Measurements from ENCODE around the gene ZNF697. TPM values are rescaled to one million over a fixed set of nuclear protein-coding genes. Genes with fewer than 3 reads are reported as not detected.

Gene ZNF697
- total and polyA plus RNA-seq, 2 donors (not counting 1 experiment from before 2014, with no cell fraction given), result not detected

GRCh38 chr1:119659628-119660027 is 11.6 kb upstream of the ZNF697 start:
- H3K4me3 Mint-ChIP-seq, result no peak overlapping the region

DNA sequence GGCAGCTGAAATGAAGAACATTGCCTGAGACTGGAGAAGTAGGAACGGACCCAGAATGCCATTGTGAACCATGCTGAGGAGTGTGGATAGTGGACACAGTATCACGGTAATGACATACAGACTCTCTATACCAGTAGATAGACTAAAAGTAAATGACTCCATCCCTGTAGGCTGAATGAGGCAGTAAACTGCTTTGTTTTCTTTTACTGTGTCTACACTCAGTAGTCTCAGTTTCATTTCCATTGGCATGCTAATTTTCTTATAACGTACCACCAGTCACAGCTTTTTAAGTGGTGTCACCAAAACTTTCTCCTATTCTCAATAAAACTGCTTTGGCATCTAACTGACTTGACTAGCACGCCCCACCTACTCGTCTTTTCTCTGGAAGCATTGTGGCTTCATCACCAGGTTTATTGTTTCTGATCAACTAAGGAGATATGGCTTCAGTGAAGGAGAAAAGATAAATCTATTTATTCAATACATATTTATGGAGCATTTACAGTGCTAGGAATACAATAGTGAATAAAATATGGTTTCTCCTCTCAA is 8.4 kb upstream of the ZNF697 start:
- H4K20me1 ChIP-seq (ENCODE audit: control insufficient read depth, insufficient read depth, low read length, poor library complexity, severe bottlenecking), result no peaks in the 10 kb centered on the region
- TF ChIP-seq, protein P1, sequence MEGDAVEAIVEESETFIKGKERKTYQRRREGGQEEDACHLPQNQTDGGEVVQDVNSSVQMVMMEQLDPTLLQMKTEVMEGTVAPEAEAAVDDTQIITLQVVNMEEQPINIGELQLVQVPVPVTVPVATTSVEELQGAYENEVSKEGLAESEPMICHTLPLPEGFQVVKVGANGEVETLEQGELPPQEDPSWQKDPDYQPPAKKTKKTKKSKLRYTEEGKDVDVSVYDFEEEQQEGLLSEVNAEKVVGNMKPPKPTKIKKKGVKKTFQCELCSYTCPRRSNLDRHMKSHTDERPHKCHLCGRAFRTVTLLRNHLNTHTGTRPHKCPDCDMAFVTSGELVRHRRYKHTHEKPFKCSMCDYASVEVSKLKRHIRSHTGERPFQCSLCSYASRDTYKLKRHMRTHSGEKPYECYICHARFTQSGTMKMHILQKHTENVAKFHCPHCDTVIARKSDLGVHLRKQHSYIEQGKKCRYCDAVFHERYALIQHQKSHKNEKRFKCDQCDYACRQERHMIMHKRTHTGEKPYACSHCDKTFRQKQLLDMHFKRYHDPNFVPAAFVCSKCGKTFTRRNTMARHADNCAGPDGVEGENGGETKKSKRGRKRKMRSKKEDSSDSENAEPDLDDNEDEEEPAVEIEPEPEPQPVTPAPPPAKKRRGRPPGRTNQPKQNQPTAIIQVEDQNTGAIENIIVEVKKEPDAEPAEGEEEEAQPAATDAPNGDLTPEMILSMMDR (IDR thresholded peaks at IDR 0.05), result no peak
- no peak for TF ChIP-seq EZH2 (IDR thresholded peaks at IDR 0.05; ENCODE audit: borderline replicate concordance, insufficient read depth, low read depth, low read length, poor library complexity, severe bottlenecking)
- no peak overlapping the region for H3K4me2 ChIP-seq (replicated peaks; ENCODE audit: low read depth, low read length, poor library complexity, severe bottlenecking)
- H3K4me3 ChIP-seq (ENCODE audit: control extremely low read depth in 1 of 5, extremely low read depth in 1 of 5, insufficient read depth in 1 of 5, low read depth in 2 of 5, low read length in 4 of 5), result no peak overlapping the region
- no peaks in the 10 kb centered on the region for H3K36me3 ChIP-seq (replicated peaks in 1 of 2; ENCODE audit: control extremely low read depth in 1 of 2, control insufficient read depth in 1 of 2, extremely low read depth in 1 of 2, insufficient read depth in 2 of 2, low read length in 1 of 2)
- Mint-ChIP-seq H3K9me3 (ENCODE audit: insufficient read depth) (no peaks in the 10 kb centered on the region), H3K4me1 (no peaks in the 10 kb centered on the region), H3K27me3 (peaks cover 38% of the 10 kb centered on the region), H3K4me3 (no peak overlapping the region), H3K27ac (no peak overlapping the region)
- no peaks in the 10 kb centered on the region for H3K4me1 ChIP-seq (ENCODE audit: control insufficient read depth in 2 of 2, insufficient read depth in 2 of 2, low read length in 2 of 2)
- peaks cover 0 to 15% (median 7%) of the 10 kb centered on the region in 4 experiments for H3K27me3 ChIP-seq (replicated peaks in 1 of 4; ENCODE audit: control extremely low read depth in 1 of 4, control insufficient read depth in 3 of 4, insufficient read depth in 4 of 4, low read length in 3 of 4)
- no peak for DNase-seq
- no peak overlapping the region for H2AFZ ChIP-seq (ENCODE audit: insufficient read depth, low read depth, low read length, poor library complexity, severe bottlenecking)
- ATAC-seq (ENCODE audit: low read depth), result no peak
- CTCF ChIA-PET, result interaction anchor here (1.2 kb wide), 1 partner anchor 19 kb away, joined by 4 read pairs; no protein-coding TSS in a partner anchor
- intact Hi-C loops (cut with micrococcal nuclease), result no loop called here
- H3K27ac ChIP-seq (ENCODE audit: low read length in 2 of 2), result no peak overlapping the region
- no peak overlapping the region for H3K9ac ChIP-seq (ENCODE audit: low read length)
- H3K79me2 ChIP-seq (ENCODE audit: control insufficient read depth, insufficient read depth, low read length), result no peaks in the 10 kb centered on the region
- POLR2A ChIA-PET, result no interaction called here
- H3K9me3 ChIP-seq (ENCODE audit: control extremely low read depth in 1 of 3, control insufficient read depth in 2 of 3, insufficient read depth in 1 of 3, low read length in 2 of 3), result no peaks in the 10 kb centered on the region
- 60% methylated on average over 1 of the region's 5 CpGs for WGBS (ENCODE audit: insufficient coverage)

More at GRCh38 chr1:119659628-119660027, 11.6 kb upstream of the ZNF697 start:
- intact Hi-C loops (cut with micrococcal nuclease), result no loop called here
- ChIA-PET CTCF (interaction anchor here (1.2 to 1.6 kb wide), 2 partner anchors 15 to 116 kb away, joined by 3 to 7 read pairs; no protein-coding TSS in a partner anchor), POLR2A (no interaction called here)
- WGBS (ENCODE audit: insufficient coverage), result 87% methylated on average over 3 of the region's 3 CpGs
- TF ChIP-seq EZH2 (IDR thresholded peaks at IDR 0.05; ENCODE audit: borderline replicate concordance, insufficient read depth, low read depth, low read length, poor library complexity, severe bottlenecking), result no peak
- TF ChIP-seq, protein P1 (IDR thresholded peaks at IDR 0.05), result no peak
- Histone ChIP-seq H3K36me3 (replicated peaks in 1 of 2; ENCODE audit: control extremely low read depth in 1 of 2, control insufficient read depth in 1 of 2, extremely low read depth in 1 of 2, insufficient read depth in 2 of 2, low read length in 1 of 2) (no peaks in the 10 kb centered on the region), H3K4me3 (ENCODE audit: control extremely low read depth in 1 of 5, extremely low read depth in 1 of 5, insufficient read depth in 1 of 5, low read depth in 2 of 5, low read length in 4 of 5) (no peak overlapping the region), H3K9me3 (ENCODE audit: control extremely low read depth in 1 of 3, control insufficient read depth in 2 of 3, insufficient read depth in 1 of 3, low read length in 2 of 3) (no peaks in the 10 kb centered on the region), H3K79me2 (ENCODE audit: control insufficient read depth, insufficient read depth, low read length) (no peaks in the 10 kb centered on the region), H3K4me2 (replicated peaks; ENCODE audit: low read depth, low read length, poor library complexity, severe bottlenecking) (no peak overlapping the region), H3K27ac (ENCODE audit: low read length in 2 of 2) (no peak overlapping the region), H2AFZ (ENCODE audit: insufficient read depth, low read depth, low read length, poor library complexity, severe bottlenecking) (no peak overlapping the region), H4K20me1 (ENCODE audit: control insufficient read depth, insufficient read depth, low read length, poor library complexity, severe bottlenecking) (no peaks in the 10 kb centered on the region), H3K4me1 (ENCODE audit: control insufficient read depth in 2 of 2, insufficient read depth in 2 of 2, low read length in 2 of 2) (no peaks in the 10 kb centered on the region), H3K27me3 (replicated peaks in 1 of 4; ENCODE audit: control extremely low read depth in 1 of 4, control insufficient read depth in 3 of 4, insufficient read depth in 4 of 4, low read length in 3 of 4) (peaks cover 0 to 3% (median 0%) of the 10 kb centered on the region in 4 experiments), H3K9ac (ENCODE audit: low read length) (no peak overlapping the region)
- Mint-ChIP-seq H3K4me1 (no peaks in the 10 kb centered on the region), H3K9me3 (ENCODE audit: insufficient read depth) (no peaks in the 10 kb centered on the region), H3K27me3 (peaks cover 16% of the 10 kb centered on the region), H3K27ac (no peak overlapping the region)
- ATAC-seq (ENCODE audit: low read depth), result no peak
- DNase-seq, result no peak

Measured in B cell (primary cell).